Esophagus squamous epithelium (tissue), 5 donors: ENCODE results near the gene GTPBP8. TPM values are rescaled to one million over a fixed set of nuclear protein-coding genes. Genes with fewer than 3 reads are reported as not detected.

Source experiments
- DNase-seq: peaks from one replicate; lab custom pipeline; 2025; lab: John Stamatoyannopoulos, UW
- H3K27ac ChIP-seq, 4 donors: fragments of 200-600 bp; sonication (generic); one replicate each; pipeline ENCODE4 v1.5.1; 2016 to 2019; ENCODE audit warnings: mild to moderate bottlenecking in 1 of 4
- H3K27me3 ChIP-seq, 4 donors: fragments of 200-600 bp; sonication (generic); 1 replicate in 3 of 4; 2 replicates in 1 of 4; pipeline versions ENCODE4 v1.5.1 to v1.6.0; 2017 to 2021; ENCODE audit warnings: antibody characterized with exemption in 1 of 4
- H3K36me3 ChIP-seq, 3 donors: fragments of 200-600 bp; sonication (generic); one replicate each; pipeline ENCODE4 v1.5.1; 2016 to 2019
- H3K4me1 ChIP-seq, 3 donors: fragments of 200-600 bp; sonication (generic); one replicate each; pipeline ENCODE4 v1.5.1; 2017 to 2019
- H3K4me3 ChIP-seq, 4 donors: fragments of 200-600 bp; sonication (generic); 1 replicate in 3 of 4; 2 replicates in 1 of 4; pipeline ENCODE4 v1.5.1; 2016 to 2019; ENCODE audit warnings: mild to moderate bottlenecking in 2 of 4, moderate library complexity in 1 of 4
- H3K9me3 ChIP-seq, 3 donors: fragments of 200-600 bp; sonication (generic); one replicate each; pipeline ENCODE4 v1.5.1; 2016 to 2019
- POLR2A ChIP-seq, 4 donors: fragments of 450-650 bp; IDR thresholded peaks; one replicate each; pipeline ENCODE4 v1.6.1; 2017; ENCODE audit warnings: antibody characterized with exemption in 4 of 4, mild to moderate bottlenecking in 4 of 4, moderate library complexity in 3 of 4
- WGBS, 2 donors: methylation state at CpG; one replicate each; pipeline ENCODE4 v1.1.5; 2018; 5-methylcytosine and 5-hydroxymethylcytosine counted together
- intact Hi-C: fragments of 100-400 bp; cut with DNase I; formaldehyde crosslinking; loops from one replicate; pipeline ENCODE4 v1.15.0; 2022
- total RNA-seq, 4 donors: library from RNA; depleted of rRNA; stranded (reverse); fragments of >200 nt; gene quantifications; one replicate each; pipeline ENCODE4 v1.1.0, GENCODE V29; 2016
- TF ChIP-seq, protein P1 (sequence below), 6 experiments: fragments of 450-650 bp in 4 of 6; fragments of 200-600 bp in 2 of 6; sonication (generic) in 2 of 6; IDR thresholded peaks; one replicate each; pipeline ENCODE4 v1.5.1; 2016 to 2019; ENCODE audit warnings: antibody characterized with exemption in 6 of 6, mild to moderate bottlenecking in 4 of 6, moderate library complexity in 4 of 6
- donor health status: DM: yes; HTN: yes; CAD: no.

GTPBP8 gene
- total RNA-seq = 10 to 100 TPM; 18.8 to 26.7 (median 20.8) TPM

DNA sequence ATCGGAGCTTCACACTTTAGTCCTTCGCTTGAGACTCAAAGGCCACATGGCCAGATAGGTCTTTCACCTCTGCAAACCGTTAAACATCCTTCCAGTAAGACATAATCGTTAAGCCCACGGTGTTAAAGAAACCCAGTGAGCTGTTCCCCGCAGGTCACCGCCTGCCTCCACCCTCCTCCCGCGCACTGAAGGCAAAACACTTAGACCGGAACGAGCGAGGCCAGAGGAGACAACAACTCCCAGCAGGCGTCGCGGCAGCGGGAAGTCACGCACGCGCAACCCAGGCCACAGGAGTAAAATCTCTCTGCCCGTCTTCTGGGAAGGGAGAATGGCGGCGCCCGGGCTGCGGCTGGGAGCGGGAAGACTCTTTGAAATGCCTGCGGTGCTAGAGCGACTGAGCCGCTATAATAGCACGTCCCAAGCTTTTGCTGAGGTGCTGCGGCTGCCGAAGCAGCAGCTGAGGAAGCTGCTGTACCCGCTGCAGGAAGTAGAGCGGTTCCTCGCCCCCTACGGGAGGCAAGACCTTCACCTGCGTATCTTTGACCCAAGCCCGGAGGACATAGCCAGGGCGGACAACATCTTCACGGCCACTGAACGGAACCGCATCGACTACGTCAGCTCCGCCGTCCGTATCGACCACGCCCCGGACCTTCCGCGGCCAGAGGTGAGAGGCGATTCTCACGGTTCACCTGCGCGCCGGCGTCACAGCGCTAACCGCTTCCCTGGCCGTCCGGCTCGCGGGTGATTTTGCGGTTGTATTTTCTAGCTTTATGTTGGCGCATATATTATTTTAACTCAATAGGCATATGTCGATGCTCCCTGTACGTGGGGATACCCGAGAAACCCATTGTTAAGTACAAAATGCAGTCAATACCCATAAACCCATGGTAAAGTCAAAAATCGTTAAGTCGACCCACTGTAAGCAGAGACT, at the start of gene GTPBP8:
GTPBP8 (plus strand) TSS at position 313 of the 931 bp plus-strand sequence; CDS start at position 329, 16 bp downstream.
- Histone ChIP-seq H3K27me3 (no peaks in the 10 kb centered on the region), H3K27ac (peak within 1 kb of the TSS; percentile 95 to 99 (median 96)), H3K4me3 (peak within 1 kb of the TSS; percentile 79 to 95 (median 82)), H3K4me1 (peaks cover 0 to 33% (median 7%) of the 10 kb centered on the region in 3 donors), H3K9me3 (no peaks in the 10 kb centered on the region), H3K36me3 (peaks cover 0 to 8% (median 0%) of the 10 kb centered on the region in 3 donors)
- TF ChIP-seq, protein P1, sequence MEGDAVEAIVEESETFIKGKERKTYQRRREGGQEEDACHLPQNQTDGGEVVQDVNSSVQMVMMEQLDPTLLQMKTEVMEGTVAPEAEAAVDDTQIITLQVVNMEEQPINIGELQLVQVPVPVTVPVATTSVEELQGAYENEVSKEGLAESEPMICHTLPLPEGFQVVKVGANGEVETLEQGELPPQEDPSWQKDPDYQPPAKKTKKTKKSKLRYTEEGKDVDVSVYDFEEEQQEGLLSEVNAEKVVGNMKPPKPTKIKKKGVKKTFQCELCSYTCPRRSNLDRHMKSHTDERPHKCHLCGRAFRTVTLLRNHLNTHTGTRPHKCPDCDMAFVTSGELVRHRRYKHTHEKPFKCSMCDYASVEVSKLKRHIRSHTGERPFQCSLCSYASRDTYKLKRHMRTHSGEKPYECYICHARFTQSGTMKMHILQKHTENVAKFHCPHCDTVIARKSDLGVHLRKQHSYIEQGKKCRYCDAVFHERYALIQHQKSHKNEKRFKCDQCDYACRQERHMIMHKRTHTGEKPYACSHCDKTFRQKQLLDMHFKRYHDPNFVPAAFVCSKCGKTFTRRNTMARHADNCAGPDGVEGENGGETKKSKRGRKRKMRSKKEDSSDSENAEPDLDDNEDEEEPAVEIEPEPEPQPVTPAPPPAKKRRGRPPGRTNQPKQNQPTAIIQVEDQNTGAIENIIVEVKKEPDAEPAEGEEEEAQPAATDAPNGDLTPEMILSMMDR (IDR thresholded peaks at IDR 0.05) = peak in 3 of 6 experiments; percentile 5 to 26 (median 18)
- peak in 3 of 4 donors; percentile 66 to 96 (median 93) for TF ChIP-seq POLR2A (IDR thresholded peaks at IDR 0.05)
- 1 to 3% methylated on average over 38 to 42 of the region's 70 CpGs for WGBS, 2 donors
- peak; percentile 56 for DNase-seq
- intact Hi-C loops = no loop called here

DNA sequence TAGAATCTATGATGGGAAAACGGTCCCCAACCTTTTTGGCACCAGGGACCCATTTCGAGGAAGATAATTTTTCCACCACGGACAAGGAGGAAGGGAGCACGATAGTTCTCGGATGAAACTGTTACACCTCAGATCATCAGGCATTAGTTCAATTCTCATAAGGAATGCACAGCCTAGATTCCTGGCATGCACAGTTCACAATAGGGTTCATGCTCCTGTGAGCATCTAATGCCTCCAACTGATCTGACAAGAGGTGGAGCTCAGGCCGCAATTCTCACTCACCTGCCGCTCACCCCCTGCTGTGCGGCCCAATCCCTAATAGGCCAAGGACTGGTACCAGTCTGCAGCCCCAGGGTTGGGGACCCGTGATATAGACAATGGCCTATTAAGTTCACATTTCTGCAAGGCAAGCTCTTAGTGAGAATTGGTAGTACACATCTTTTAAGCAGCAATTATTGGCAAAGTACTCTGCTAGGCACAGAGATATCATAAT, 42.4 kb upstream of the GTPBP8 start:
- no peaks in the 10 kb centered on the region for H3K4me1 ChIP-seq
- TF ChIP-seq, protein P1 (IDR thresholded peaks at IDR 0.05) = no peak
- no peak for TF ChIP-seq POLR2A (IDR thresholded peaks at IDR 0.05)
- H3K4me3 ChIP-seq = no peak overlapping the region
- H3K27ac ChIP-seq = no peak overlapping the region
- peaks cover 0 to 4% (median 0%) of the 10 kb centered on the region in 3 donors for H3K36me3 ChIP-seq
- intact Hi-C loops = no loop called here
- 84 to 86% methylated on average over 9 of the region's 9 CpGs for WGBS, 2 donors
- peaks cover 0 to 6% (median 0%) of the 10 kb centered on the region in 3 donors for H3K9me3 ChIP-seq
- DNase-seq = no peak
- no peaks in the 10 kb centered on the region for H3K27me3 ChIP-seq

DNA sequence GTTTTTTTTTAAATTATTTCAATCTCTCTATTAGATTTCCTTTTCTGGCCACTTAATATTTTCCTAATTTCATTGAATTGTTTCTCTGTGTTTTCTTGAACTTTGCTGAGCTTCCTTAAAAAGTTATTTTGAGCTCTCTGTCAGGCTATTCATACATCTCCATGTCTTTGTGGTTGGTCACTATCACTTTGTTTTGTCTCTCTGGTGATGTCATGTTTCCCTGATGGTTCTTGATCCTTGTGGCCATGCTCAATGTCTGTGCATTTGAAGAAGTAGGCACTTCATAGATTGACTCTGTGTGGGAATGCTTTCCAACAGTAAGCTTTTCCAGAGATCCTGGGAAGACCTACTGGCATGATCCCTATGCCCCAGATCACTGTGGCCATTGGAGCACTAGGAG, 34.4 kb upstream of the GTPBP8 start:
- Histone ChIP-seq H3K9me3 (peaks cover 0 to 3% (median 0%) of the 10 kb centered on the region in 3 donors), H3K27me3 (no peaks in the 10 kb centered on the region), H3K36me3 (no peaks in the 10 kb centered on the region), H3K4me1 (no peaks in the 10 kb centered on the region), H3K4me3 (no peak overlapping the region), H3K27ac (no peak overlapping the region)
- TF ChIP-seq, protein P1 (IDR thresholded peaks at IDR 0.05) = no peak
- no peak for TF ChIP-seq POLR2A (IDR thresholded peaks at IDR 0.05)
- intact Hi-C loops = no loop called here
- DNase-seq = no peak

DNA sequence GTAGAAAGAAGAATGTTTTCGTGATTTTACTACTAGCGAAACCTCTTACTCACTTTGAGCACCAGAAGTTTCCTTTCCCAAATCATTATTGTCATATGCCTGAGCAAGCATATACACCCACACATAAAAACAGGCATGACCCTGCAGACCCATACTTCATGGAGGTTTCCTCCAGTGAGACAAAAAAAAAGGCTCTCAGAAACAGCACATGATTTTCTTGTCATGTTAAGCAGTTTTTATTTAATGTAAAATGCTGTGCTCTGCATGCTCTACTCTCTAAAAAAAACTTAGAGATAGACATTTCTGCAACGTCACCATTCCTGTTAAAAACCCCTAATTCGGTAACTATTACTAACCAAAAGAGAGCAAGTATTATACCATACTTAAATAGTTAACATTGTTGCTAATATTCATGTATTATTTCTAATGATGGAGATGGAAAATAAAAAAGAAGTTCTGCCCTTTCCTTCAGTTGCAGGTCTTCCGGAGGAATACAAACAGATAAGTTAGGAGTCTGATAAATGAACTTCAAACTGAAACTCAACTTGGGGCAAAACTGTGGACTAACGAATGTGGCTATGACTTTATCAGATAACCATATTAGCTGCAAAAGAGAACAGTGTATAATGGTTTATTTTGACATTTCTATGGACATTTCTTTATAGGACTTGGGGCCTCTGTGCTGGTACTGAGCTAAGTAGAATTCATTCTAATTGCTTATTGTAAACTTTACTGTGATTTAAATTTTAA, 31.8 kb upstream of the GTPBP8 start:
- H3K4me3 ChIP-seq = peak overlapping the region in 1 of 4 donors; percentile 19
- 42 to 55% methylated on average over 6 of the region's 6 CpGs for WGBS, 2 donors
- intact Hi-C loops = no loop called here
- no peak for TF ChIP-seq POLR2A (IDR thresholded peaks at IDR 0.05)
- TF ChIP-seq, protein P1 (IDR thresholded peaks at IDR 0.05) = no peak
- H3K27ac ChIP-seq = no peak overlapping the region
- no peaks in the 10 kb centered on the region for H3K27me3 ChIP-seq
- no peaks in the 10 kb centered on the region for H3K36me3 ChIP-seq
- no peaks in the 10 kb centered on the region for H3K4me1 ChIP-seq
- DNase-seq = no peak
- H3K9me3 ChIP-seq = peaks cover 0 to 14% (median 8%) of the 10 kb centered on the region in 3 donors
